Measurements from ENCODE around the gene CCR6. TPM values are rescaled to one million over a fixed set of nuclear protein-coding genes. Genes with fewer than 3 reads are reported as not detected.

The CCR6 gene
- total RNA-seq, 1 experiment from 2014 or later: not detected

DNA sequence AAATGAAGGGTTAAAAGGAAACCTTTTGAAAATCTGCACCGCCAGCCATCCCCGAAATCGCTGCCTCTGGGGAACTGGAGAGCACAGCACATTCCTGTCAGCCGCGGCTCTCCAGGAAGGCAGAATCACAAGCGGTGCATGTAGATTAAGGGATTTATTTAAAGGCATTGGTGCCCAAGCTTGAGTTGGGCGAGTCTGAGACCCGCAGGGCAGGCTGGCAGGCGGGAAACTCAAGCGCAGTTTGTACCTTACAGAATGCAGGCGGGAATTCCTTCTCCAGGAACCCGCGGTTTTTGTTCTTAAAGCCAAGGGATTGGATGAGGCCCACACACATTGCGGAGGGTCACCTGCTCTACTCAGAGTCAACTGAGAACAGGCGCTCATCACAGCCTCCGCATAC lies 24.1 kb downstream of the CCR6 start:
- H3K79me1 ChIP-seq (ENCODE audit: insufficient read depth, low read depth, low read length, poor library complexity, severe bottlenecking): no peaks in the 10 kb centered on the region
- Mint-ChIP-seq H3K4me3 (peak overlapping the region; percentile 49 to 78), H3K4me1 (peaks cover 41 to 57% of the 10 kb centered on the region in 2 experiments), H3K9me3 (peaks cover 17 to 19% of the 10 kb centered on the region in 2 experiments), H3K27me3 (ENCODE audit: low read depth) (peaks cover 29% of the 10 kb centered on the region), H3K27ac (peak overlapping the region; percentile 80 to 95 (median 89); a peak in 6 of 7 replicates), H3K36me3 (ENCODE audit: insufficient read depth in 1 of 3, low read depth in 3 of 3) (peaks cover 5 to 31% (median 15%) of the 10 kb centered on the region in 3 experiments; a peak in 5 of 7 replicates)
- peaks cover 11% of the 10 kb centered on the region for H3K4me1 ChIP-seq (ENCODE audit: insufficient read depth, low read length)
- no peak overlapping the region for H2AK5ac ChIP-seq (ENCODE audit: insufficient read length, low read length)
- H4K91ac ChIP-seq (ENCODE audit: insufficient read length, low read depth, low read length): no peak overlapping the region
- no peaks in the 10 kb centered on the region; the same call in 1 of the 2 replicates for H3K27me3 ChIP-seq (ENCODE audit: insufficient read depth, low read length)
- no peak overlapping the region for H2BK20ac ChIP-seq (ENCODE audit: low read depth, low read length, poor library complexity, severe bottlenecking)
- H2BK5ac ChIP-seq (ENCODE audit: insufficient read length, low read length): no peak overlapping the region
- peak overlapping the region; percentile 4 for H3K4me2 ChIP-seq (ENCODE audit: insufficient read depth, insufficient read length, low read length)
- H3K27ac ChIP-seq (ENCODE audit: insufficient read length, low read depth, low read length): no peak overlapping the region
- H3K18ac ChIP-seq (ENCODE audit: insufficient read length, low read depth, low read length): no peak overlapping the region
- no peak overlapping the region for H2BK120ac ChIP-seq (ENCODE audit: low read depth, low read length, poor library complexity, severe bottlenecking)
- H3K56ac ChIP-seq (ENCODE audit: insufficient read length, low read depth, low read length): no peak overlapping the region
- H3K79me2 ChIP-seq (ENCODE audit: insufficient read depth, low read length): no peaks in the 10 kb centered on the region
- no peaks in the 10 kb centered on the region for H3K23me2 ChIP-seq (ENCODE audit: insufficient read length, low read depth, low read length, poor library complexity, severe bottlenecking)
- H3T11ph ChIP-seq (ENCODE audit: low read length): no peak overlapping the region
- no peak overlapping the region for H3K9ac ChIP-seq (ENCODE audit: extremely low read depth, insufficient read length, low read length)
- no peak overlapping the region for H2BK12ac ChIP-seq (ENCODE audit: insufficient read length, low read depth, low read length)
- no peak overlapping the region for H2AFZ ChIP-seq (ENCODE audit: low read length)
- H4K20me1 ChIP-seq (ENCODE audit: control insufficient read depth, insufficient read depth, insufficient read length): no peaks in the 10 kb centered on the region
- no peak overlapping the region for H4K5ac ChIP-seq (ENCODE audit: insufficient read length, low read depth, low read length)
- no peak overlapping the region for H3K14ac ChIP-seq (ENCODE audit: insufficient read depth, low read length)
- H3K4ac ChIP-seq (ENCODE audit: low read depth, low read length): no peak overlapping the region
- peak; percentile 77 for DNase-seq
- TF ChIP-seq, protein P1, sequence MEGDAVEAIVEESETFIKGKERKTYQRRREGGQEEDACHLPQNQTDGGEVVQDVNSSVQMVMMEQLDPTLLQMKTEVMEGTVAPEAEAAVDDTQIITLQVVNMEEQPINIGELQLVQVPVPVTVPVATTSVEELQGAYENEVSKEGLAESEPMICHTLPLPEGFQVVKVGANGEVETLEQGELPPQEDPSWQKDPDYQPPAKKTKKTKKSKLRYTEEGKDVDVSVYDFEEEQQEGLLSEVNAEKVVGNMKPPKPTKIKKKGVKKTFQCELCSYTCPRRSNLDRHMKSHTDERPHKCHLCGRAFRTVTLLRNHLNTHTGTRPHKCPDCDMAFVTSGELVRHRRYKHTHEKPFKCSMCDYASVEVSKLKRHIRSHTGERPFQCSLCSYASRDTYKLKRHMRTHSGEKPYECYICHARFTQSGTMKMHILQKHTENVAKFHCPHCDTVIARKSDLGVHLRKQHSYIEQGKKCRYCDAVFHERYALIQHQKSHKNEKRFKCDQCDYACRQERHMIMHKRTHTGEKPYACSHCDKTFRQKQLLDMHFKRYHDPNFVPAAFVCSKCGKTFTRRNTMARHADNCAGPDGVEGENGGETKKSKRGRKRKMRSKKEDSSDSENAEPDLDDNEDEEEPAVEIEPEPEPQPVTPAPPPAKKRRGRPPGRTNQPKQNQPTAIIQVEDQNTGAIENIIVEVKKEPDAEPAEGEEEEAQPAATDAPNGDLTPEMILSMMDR (conservative IDR thresholded peaks at IDR 0.05): no peak
- no peak overlapping the region for H4K8ac ChIP-seq (replicated peaks; ENCODE audit: insufficient read length, low read depth, low read length)
- no peak overlapping the region for H2BK15ac ChIP-seq (ENCODE audit: low read depth, low read length)
- no peaks in the 10 kb centered on the region for H3K9me3 ChIP-seq (ENCODE audit: control insufficient read depth, low read depth, low read length)
- WGBS (ENCODE audit: extremely low coverage, insufficient read length, low lambda C conversion rate): no CpG with 5 or more reads among the region's 16 CpGs
- no peak overlapping the region for H3K23ac ChIP-seq (ENCODE audit: insufficient read length, low read depth, low read length)
